SK-N-MC (cell line): ENCODE measurements around the gene MAPT.

Source experiments
- DNase-seq: peaks from one replicate; pipeline ENCODE4 v3.0.0-alpha.2; 2011; ENCODE audit warnings: low read depth, low spot score
- H3K27ac ChIP-seq: fragments of 200-600 bp; sonication (generic); 2 replicates; pipeline ENCODE4 v1.5.1; 2016; ENCODE audit warnings: mixed run types
- H3K36me3 ChIP-seq: fragments of 200-600 bp; sonication (generic); 2 replicates; pipeline ENCODE4 v1.6.1; 2017; ENCODE audit warnings: antibody characterized with exemption, low read length, mixed read lengths; ENCODE audit not compliant: insufficient read depth
- H3K4me3 ChIP-seq: fragments of 200-600 bp; sonication (generic); 2 replicates; pipeline ENCODE4 v1.5.1; 2016
- H3K9ac ChIP-seq: fragments of 200-600 bp; sonication (generic); 2 replicates; pipeline ENCODE4 v1.8.0; 2017; ENCODE audit warnings: mixed run types, mixed read lengths; ENCODE audit not compliant: insufficient read length
- H3K9me3 ChIP-seq: fragments of 200-600 bp; sonication (generic); 2 replicates; pipeline ENCODE4 v1.6.1; 2017; ENCODE audit warnings: low read depth, mild to moderate bottlenecking, antibody characterized with exemption, low read length, moderate library complexity, mixed read lengths
- EZH2 ChIP-seq: fragments of 200-600 bp; sonication (generic); IDR thresholded peaks from one replicate; pipeline ENCODE4 v1.6.1; 2017; ENCODE audit warnings: antibody characterized with exemption
- FOXP2 ChIP-seq: optimal IDR thresholded peaks from 2 replicates; pipeline ENCODE3; 2011; ENCODE audit warnings: mild to moderate bottlenecking, moderate library complexity; ENCODE audit not compliant: insufficient read depth; ENCODE audit errors: extremely low read length, control extremely low read depth
- POLR2AphosphoS5 ChIP-seq: IDR thresholded peaks from 2 replicates; pipeline ENCODE4 v1.6.1; 2012; ENCODE audit warnings: mild to moderate bottlenecking, low read depth, low read length, borderline replicate concordance

The MAPT gene

DNA sequence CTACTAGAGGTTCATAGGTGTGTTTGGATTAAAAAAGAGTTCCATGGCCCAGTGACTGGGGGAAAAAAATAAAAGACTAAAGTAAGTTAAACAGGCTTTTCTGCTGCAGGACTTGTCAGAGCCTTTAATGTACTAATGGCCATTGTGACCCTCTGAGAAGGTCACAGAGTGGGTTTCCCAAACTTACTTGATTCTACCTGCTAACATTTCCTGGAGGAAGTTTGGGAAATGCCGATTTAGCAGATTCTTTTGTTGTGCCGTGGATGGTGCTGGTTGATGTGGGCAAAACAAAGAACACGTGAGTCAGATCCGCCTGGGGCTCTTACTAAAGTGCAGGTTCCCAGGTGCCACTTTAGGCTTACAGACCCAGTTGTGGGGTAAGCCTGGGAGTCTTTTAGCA is 91.1 kb downstream of the MAPT start:
- H3K36me3 ChIP-seq = peaks cover 27% of the 10 kb centered on the region; the same call in 1 of the 2 replicates
- no peak for DNase-seq
- TF ChIP-seq EZH2 (no peak), FOXP2 (no peak), POLR2AphosphoS5 (no peak)
- no peak overlapping the region for H3K27ac ChIP-seq
- H3K9ac ChIP-seq = no peak overlapping the region
- no peaks in the 10 kb centered on the region for H3K9me3 ChIP-seq
- H3K4me3 ChIP-seq = no peak overlapping the region

DNA sequence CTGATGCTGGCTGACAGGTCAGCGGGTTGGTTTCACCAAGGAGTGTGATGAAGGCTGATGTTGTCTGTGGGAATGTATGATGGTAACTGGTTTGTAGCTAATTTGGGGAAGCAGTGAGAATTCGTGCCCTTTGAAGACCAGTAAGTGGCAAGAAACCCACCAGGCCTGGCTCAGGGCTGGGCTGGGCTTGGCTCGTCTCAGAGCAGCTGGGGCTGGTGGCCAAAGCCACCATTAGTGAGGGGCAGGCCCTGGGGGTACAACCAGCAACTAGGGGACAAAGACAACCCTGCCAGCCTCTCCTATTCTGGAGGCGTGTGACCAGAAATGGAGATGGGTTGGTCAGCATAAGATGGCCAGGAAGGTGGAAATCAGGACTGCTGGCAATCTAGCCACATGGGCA is 91.7 kb downstream of the MAPT start:
- Histone ChIP-seq H3K9ac (no peak overlapping the region), H3K4me3 (no peak overlapping the region), H3K36me3 (peaks cover 31% of the 10 kb centered on the region; the same call in 1 of the 2 replicates), H3K9me3 (no peaks in the 10 kb centered on the region), H3K27ac (no peak overlapping the region)
- no peak for DNase-seq
- TF ChIP-seq EZH2 = no peak
- no peak for TF ChIP-seq POLR2AphosphoS5
- no peak for TF ChIP-seq FOXP2

DNA sequence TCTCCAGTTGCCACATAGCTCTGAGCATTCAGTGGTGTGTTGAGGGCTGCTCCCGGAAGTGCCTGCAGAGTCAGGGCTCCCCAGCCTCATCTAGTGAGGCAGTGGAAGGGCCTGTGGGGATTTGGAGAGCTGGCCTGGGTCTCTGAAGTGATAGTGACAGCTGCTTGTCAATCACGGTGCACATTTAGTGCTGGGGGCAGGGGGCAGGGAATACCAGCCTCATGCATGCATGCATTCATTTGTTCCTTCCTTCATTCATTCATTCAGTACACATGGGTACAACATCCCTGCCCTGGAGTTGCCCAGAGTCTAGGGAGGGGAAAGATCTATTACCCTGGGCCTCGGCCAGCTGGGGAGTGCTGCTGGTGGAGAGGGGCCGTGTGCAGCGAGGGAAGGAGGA is 93.4 kb downstream of the MAPT start:
- H3K9me3 ChIP-seq = no peaks in the 10 kb centered on the region
- no peak for DNase-seq
- peaks cover 38% of the 10 kb centered on the region; the same call in 1 of the 2 replicates for H3K36me3 ChIP-seq
- no peak overlapping the region for H3K4me3 ChIP-seq
- no peak for TF ChIP-seq EZH2
- TF ChIP-seq FOXP2 = no peak
- no peak for TF ChIP-seq POLR2AphosphoS5
- H3K9ac ChIP-seq = no peak overlapping the region
- no peak overlapping the region for H3K27ac ChIP-seq

DNA sequence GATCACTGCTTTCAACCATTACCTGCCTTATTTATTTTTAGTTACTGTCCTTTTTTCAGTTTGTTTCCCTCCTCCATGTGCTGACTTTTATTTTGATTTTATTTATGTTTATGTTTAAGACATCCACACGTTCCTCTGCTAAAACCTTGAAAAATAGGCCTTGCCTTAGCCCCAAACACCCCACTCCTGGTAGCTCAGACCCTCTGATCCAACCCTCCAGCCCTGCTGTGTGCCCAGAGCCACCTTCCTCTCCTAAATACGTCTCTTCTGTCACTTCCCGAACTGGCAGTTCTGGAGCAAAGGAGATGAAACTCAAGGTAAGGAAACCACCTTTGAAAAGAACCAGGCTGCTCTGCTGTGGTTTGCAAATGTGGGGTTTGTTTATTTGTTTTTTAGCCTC is 95.4 kb downstream of the MAPT start:
- Histone ChIP-seq H3K27ac (no peak overlapping the region), H3K9ac (no peak overlapping the region), H3K36me3 (peaks cover 31% of the 10 kb centered on the region), H3K4me3 (no peak overlapping the region), H3K9me3 (no peaks in the 10 kb centered on the region)
- TF ChIP-seq EZH2 = no peak
- TF ChIP-seq FOXP2 = no peak
- no peak for TF ChIP-seq POLR2AphosphoS5
- no peak for DNase-seq

DNA sequence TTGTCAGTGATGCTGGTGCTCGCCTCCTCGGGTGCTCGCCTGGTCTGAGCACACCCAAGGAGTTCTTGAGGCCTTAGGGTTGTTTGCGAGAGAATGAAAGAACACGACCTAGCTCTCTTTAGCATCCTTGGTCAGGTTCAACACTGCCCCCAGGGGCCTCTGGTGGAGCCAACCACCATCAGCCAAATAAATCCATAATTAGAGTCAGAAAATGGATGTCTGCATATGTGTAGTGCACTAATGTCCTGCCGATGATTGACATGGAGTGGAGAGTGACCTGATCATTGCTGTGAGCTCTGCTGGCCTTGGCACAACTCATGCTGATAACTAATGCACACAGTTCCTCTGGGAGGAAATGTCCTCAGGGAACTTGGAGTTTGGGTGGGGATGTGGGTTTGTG is 96.5 kb downstream of the MAPT start:
- TF ChIP-seq POLR2AphosphoS5 = no peak
- no peak for TF ChIP-seq FOXP2
- TF ChIP-seq EZH2 = no peak
- H3K27ac ChIP-seq = no peak overlapping the region
- no peaks in the 10 kb centered on the region for H3K9me3 ChIP-seq
- H3K36me3 ChIP-seq = peaks cover 31% of the 10 kb centered on the region
- H3K9ac ChIP-seq = no peak overlapping the region
- no peak for DNase-seq
- no peak overlapping the region for H3K4me3 ChIP-seq

DNA sequence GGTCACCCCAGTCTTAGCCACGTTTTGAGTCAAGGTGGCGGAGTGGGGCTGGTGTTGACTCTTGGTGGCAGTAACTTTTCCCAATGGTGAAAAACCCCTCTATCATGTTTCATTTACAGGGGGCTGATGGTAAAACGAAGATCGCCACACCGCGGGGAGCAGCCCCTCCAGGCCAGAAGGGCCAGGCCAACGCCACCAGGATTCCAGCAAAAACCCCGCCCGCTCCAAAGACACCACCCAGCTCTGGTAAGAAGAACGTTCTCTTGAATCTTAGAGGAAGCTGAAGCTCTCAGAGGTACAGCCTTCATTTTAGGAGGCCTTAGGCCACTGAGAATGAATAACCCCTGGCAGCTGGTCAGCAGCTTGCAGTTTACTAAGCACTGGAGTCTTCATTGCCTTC is 97.0 kb downstream of the MAPT start:
- peaks cover 31% of the 10 kb centered on the region for H3K36me3 ChIP-seq

DNA sequence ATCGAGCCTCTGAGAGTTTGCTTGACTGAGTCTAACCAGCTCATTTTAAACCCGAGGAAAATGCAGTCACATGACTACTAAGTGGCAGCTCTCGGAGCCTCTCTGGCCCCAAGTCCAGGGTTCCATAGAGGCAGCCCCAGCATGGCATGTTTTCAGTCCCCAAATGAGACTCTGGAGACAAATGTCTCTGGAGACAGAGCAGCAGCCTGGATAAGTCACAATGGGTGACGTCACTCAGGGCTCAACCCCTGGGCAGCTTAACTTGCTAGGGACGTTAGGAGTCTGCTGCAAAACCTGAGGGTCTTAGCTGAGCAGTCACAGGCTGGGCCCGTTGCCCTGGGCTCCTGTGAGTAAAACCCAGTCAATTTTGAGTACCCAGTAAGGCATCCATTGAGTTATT is 97.8 kb downstream of the MAPT start:
- no peak for TF ChIP-seq FOXP2
- no peak for TF ChIP-seq POLR2AphosphoS5
- no peak for TF ChIP-seq EZH2
- H3K9me3 ChIP-seq = no peaks in the 10 kb centered on the region
- H3K4me3 ChIP-seq = no peak overlapping the region
- H3K9ac ChIP-seq = no peak overlapping the region
- DNase-seq = no peak
- H3K27ac ChIP-seq = no peak overlapping the region
- peaks cover 36% of the 10 kb centered on the region for H3K36me3 ChIP-seq

More for the DNA sequence above, 97.0 kb downstream of the MAPT start:
- H3K4me3 ChIP-seq = no peak overlapping the region
- H3K9me3 ChIP-seq = no peaks in the 10 kb centered on the region
- no peak for DNase-seq
- H3K9ac ChIP-seq = no peak overlapping the region
- TF ChIP-seq POLR2AphosphoS5 (no peak), EZH2 (no peak), FOXP2 (no peak)
- H3K27ac ChIP-seq = no peak overlapping the region

DNA sequence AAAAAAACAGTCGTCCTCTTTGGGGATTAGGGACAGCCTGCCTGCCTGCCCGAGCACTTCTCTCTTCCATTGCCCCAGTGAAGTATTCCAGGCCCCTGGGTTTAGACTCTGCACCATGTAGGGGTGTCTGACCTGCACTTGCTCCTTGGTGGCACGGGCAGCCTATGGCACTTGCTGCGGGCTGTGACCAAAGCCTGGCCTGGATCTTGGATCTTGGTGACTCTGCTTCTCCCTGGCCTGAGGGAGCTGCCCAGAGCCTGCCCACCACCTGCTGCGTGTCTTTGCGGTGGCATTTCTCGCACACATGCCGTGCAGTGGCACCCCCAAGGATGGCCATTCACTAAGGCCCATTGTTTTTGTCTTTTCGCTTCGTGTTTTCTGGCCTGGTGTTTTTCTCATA is 98.5 kb downstream of the MAPT start:
- Histone ChIP-seq H3K9me3 (no peaks in the 10 kb centered on the region), H3K9ac (no peak overlapping the region), H3K27ac (no peak overlapping the region), H3K36me3 (peaks cover 37% of the 10 kb centered on the region), H3K4me3 (no peak overlapping the region)
- no peak for DNase-seq
- no peak for TF ChIP-seq FOXP2
- TF ChIP-seq POLR2AphosphoS5 = no peak

DNA sequence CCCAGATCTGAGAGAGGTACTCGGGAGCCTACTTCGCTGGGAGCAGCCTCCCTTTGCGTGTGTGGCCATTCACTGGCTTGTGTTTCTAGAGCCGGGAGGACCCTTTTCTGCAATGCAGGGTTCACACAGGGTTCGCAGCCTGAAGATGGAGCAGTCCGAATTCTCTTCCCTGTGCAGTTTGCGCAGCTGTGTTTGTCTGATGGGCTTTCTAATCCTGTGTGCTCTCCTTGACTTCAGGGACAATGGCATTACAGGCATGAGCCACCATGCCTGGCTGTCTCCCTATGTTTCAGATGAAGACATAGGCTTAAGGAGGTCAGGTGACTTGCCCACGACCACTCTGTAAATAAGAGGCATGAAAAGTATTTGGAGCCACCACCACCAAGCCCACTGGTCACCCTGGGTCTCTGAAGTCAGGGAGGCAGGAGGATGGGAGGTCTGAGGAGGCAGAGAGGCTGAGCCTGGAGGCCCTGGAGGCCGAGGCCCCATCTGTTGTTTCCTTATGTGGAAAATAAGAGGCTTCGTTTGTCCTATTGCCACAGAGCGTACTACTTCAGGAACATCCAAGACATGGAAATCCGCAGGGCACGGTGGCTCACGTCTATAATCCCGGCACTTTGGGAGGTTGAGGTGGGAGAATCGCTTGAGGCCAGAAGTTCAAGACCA is 99.7 kb downstream of the MAPT start:
- H3K9ac ChIP-seq = no peak overlapping the region
- no peak for DNase-seq
- H3K9me3 ChIP-seq = no peaks in the 10 kb centered on the region
- peaks cover 31% of the 10 kb centered on the region for H3K36me3 ChIP-seq
- no peak overlapping the region for H3K27ac ChIP-seq
- no peak overlapping the region for H3K4me3 ChIP-seq
- no peak for TF ChIP-seq FOXP2
- no peak for TF ChIP-seq EZH2
- TF ChIP-seq POLR2AphosphoS5 = no peak
